Amniotic epithelial cell (primary cell): ENCODE measurements around the gene ZDHHC7.

Experiments used
- DNase-seq: peaks from one replicate; pipeline ENCODE4 v3.0.0-alpha.2; 2010; ENCODE audit warnings: low read depth

The ZDHHC7 gene

GRCh38 chr16:85018529-85019236, 7.3 kb upstream of the ZDHHC7 start:
- DNase-seq = no peak

- DNase-seq = no peak
These were observed 6.3 kb upstream of the ZDHHC7 start for GRCh38 chr16:85017633-85018032.

GRCh38 chr16:85017151-85017550, 5.8 kb upstream of the ZDHHC7 start:
- no peak for DNase-seq

GRCh38 chr16:85015481-85016187, 4.3 kb upstream of the ZDHHC7 start:
- DNase-seq = no peak

GRCh38 chr16:85014311-85014710, 3.0 kb upstream of the ZDHHC7 start:
- DNase-seq = no peak

GRCh38 chr16:85011846-85012284, 530 bp upstream of the ZDHHC7 start:
- no peak for DNase-seq

GRCh38 chr16:85010446-85010930, 847 bp downstream of the ZDHHC7 start:
- DNase-seq = no peak

GRCh38 chr16:85008271-85008670, 3.1 kb downstream of the ZDHHC7 start:
- DNase-seq = no peak

- DNase-seq = no peak
These were observed 3.7 kb downstream of the ZDHHC7 start for GRCh38 chr16:85007496-85008214.

- DNase-seq = peak; percentile 34
These were observed 4.7 kb downstream of the ZDHHC7 start for GRCh38 chr16:85006639-85007038.

GRCh38 chr16:85005285-85006069, 5.9 kb downstream of the ZDHHC7 start:
- DNase-seq = peak; percentile 68

- peak; percentile 94 for DNase-seq
These were observed 6.6 kb downstream of the ZDHHC7 start for GRCh38 chr16:85004587-85005205.

GRCh38 chr16:85003725-85004586, 7.4 kb downstream of the ZDHHC7 start:
- no peak for DNase-seq

GRCh38 chr16:85003076-85003475, 8.3 kb downstream of the ZDHHC7 start:
- no peak for DNase-seq

- peak; percentile 33 for DNase-seq
These were observed 8.7 kb downstream of the ZDHHC7 start for GRCh38 chr16:85002608-85003007.

GRCh38 chr16:85002099-85002541, 9.2 kb downstream of the ZDHHC7 start:
- peak; percentile 29 for DNase-seq

GRCh38 chr16:84999857-85000480, 11.4 kb downstream of the ZDHHC7 start:
- DNase-seq = no peak

- DNase-seq = peak; percentile 40
These were observed 12.1 kb downstream of the ZDHHC7 start for GRCh38 chr16:84999200-84999599.

- no peak for DNase-seq
These were observed 15.0 kb downstream of the ZDHHC7 start for GRCh38 chr16:84996365-84996764.

- DNase-seq = no peak
These were observed 15.7 kb downstream of the ZDHHC7 start for GRCh38 chr16:84995663-84996062.
